NOMO-1 (cell line): ENCODE data around the gene CSNK1G3.

Experiments
- DNase-seq, 2 experiments: peaks; one replicate each; lab custom pipeline; 2025; ENCODE audit not compliant: unreplicated experiment in 2 of 2; lab: John Stamatoyannopoulos, UW

The CSNK1G3 gene

GRCh38 chr5:123512611-123513461 is 859 bp downstream of the CSNK1G3 start:
- DNase-seq, result peak in 1 of 2 experiments; percentile 37

GRCh38 chr5:123514615-123515355 is 2.8 kb downstream of the CSNK1G3 start:
- DNase-seq, result no peak

- no peak for DNase-seq
These were observed 3.9 kb downstream of the CSNK1G3 start for GRCh38 chr5:123515904-123516303.

DNA sequence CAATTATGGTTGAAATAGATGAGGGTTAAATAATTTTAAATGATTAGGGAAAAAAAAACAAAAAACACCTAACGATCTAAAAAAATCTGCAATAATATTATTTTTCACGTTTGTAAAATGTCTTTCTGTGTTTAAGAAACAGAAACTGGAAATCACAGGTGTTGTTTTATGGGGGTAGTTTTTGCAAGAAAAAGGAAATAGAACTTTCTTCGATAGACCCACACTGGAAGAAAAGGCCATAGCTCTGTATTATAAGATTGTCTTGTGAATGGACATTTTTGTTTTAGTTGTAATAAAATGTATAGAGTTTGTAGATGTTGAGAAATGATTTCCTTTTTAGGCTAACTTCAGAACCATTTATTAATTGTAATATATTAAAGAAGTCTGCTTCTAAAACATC is 5.5 kb downstream of the CSNK1G3 start:
- DNase-seq, result no peak

DNA sequence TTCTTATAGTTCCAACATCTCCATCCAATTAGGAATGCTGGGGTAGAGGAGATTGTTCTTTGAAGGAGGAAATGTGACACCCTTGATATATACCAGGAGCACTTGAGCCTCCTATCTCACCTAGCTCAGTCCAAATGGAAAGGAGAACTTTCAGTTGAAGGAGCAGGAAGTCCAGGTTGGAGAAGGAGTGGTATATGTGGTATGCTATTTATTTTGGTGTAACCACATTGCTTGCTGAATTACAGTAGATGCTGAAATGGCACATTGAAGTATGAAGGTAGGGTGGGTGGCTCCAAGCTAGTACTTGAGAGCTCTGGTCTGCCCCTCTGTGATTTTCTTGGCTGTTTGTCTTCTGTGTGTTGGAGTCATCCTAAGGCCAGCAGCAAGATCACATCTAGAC is 6.1 kb downstream of the CSNK1G3 start:
- no peak for DNase-seq

GRCh38 chr5:123520677-123521247 is 8.8 kb downstream of the CSNK1G3 start:
- no peak for DNase-seq

GRCh38 chr5:123524146-123524545 is 12.2 kb downstream of the CSNK1G3 start:
- DNase-seq, result no peak

- DNase-seq, result no peak
These were observed 15.2 kb downstream of the CSNK1G3 start for GRCh38 chr5:123527190-123527589.

GRCh38 chr5:123528065-123528464 is 16.1 kb downstream of the CSNK1G3 start:
- DNase-seq, result no peak

- no peak for DNase-seq
These were observed 16.9 kb downstream of the CSNK1G3 start for GRCh38 chr5:123528878-123529277.

DNA sequence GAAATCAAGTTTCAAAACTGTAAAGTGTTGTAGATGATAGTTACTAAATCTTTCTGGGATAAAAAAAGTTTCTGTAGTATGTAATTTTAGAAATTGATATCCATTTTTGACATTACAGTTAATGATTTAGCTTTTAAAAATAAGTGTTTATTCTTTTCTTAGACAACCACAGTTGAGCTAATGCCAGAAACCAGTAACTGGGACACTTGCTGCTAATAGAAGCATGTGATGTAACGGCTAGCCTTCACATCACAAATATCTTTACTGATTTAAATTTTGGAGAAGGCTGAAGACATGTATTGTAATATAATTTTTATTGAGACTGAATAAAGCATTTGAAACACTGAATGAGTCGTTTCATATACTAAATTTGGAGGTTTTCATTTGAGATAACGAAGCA is 18.8 kb downstream of the CSNK1G3 start:
- DNase-seq, result no peak

DNA sequence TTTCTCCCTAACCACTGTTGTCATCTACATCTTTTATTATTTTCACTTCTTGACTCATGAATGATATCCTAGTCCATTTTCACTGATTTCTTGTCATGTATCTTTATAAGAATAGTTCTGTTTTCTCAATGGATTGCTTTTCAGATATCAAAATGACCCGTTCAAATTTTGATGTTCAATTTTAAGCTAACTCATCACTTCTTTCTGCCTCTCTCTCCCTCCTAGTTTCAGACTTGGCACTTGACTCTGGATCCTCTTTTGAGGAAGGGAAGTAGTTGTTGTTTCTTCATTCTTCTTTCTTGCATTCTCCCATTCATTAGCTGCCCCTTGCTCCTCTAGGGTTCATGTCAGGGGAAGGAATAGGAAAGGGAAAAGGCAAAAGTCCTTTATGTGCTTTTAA is 23.7 kb downstream of the CSNK1G3 start:
- no peak for DNase-seq

DNA sequence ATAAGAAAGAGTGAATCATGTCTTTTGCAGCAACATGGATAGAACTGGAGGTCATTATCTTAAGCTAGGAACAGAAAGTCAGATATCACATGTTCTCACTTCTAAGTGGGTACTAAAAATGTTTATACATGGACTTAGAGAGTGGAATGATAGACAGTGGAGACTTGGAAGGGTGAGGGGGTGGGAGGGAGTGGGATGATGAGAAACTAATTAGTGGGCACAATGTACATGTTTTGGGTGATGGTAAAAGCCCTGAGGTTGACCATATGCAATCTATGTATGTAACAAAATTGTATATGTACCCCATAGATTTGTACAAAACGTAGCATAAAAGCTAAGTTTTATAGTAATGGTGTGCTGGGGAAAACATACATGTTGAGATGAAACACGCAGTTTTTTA is 25.3 kb downstream of the CSNK1G3 start:
- no peak for DNase-seq

- DNase-seq, result no peak
These were observed 25.9 kb downstream of the CSNK1G3 start for GRCh38 chr5:123537845-123538244.

GRCh38 chr5:123538670-123539459 is 26.9 kb downstream of the CSNK1G3 start:
- DNase-seq, result no peak

DNA sequence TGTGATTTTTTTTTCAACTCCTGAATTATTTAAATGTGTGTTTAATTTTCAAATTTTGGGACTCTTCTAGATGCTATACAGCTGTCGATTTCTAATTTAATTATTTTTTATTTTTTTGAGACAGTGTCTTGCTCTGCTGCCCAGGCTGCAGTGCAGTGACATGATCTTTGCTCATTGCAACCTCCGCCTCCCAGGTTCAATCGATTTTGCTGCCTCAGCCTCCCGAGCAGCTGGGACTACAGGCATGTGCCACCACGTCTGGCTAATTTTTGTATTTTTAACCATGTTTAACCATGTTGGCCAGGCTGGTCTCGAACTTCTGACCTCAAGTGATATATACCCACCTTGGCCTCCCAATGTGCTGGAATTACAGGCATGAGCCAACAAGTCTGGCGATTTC is 28.6 kb downstream of the CSNK1G3 start:
- no peak for DNase-seq

DNA sequence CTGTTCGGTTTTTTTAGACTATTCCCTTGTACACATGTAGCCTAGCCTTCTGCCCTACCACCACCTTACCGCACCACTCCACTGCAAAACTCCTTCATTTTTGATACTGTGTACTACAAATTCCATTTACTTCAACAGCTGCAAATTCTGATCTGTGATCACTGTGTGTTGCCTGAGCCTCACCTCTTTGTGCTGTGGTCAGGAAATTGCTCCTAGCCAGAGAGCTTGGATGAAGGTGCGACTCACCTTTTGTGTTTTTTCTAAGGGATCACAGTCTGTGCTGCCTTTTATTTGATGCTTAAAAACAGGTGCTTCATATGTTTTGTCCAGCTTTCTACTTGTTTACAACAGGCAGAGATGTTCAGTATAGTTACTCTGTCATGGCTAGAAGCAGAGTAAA is 31.5 kb downstream of the CSNK1G3 start:
- DNase-seq, result no peak

GRCh38 chr5:123545506-123545905 is 33.5 kb downstream of the CSNK1G3 start:
- peak in 1 of 2 experiments; percentile 40 for DNase-seq

GRCh38 chr5:123546657-123547056 is 34.7 kb downstream of the CSNK1G3 start:
- no peak for DNase-seq

GRCh38 chr5:123549256-123549904 is 37.4 kb downstream of the CSNK1G3 start:
- DNase-seq, result no peak
